Activated naive CD4-positive, alpha-beta T cell treated with anti-CD3 and anti-CD28 coated beads, Interleukin-2, amount 50 U/mL, for 24 hours (primary cell): ENCODE results near the gene VIL1.

ENCODE experiments used
- H3K27ac Mint-ChIP-seq: one replicate; pipeline ENCODE4 v1.8.0; 2021; ENCODE audit warnings: mild to moderate bottlenecking, mixed read lengths
- H3K27me3 Mint-ChIP-seq: one replicate; pipeline ENCODE4 v1.8.0; 2021; ENCODE audit warnings: mixed read lengths
- H3K36me3 Mint-ChIP-seq: one replicate; pipeline ENCODE4 v1.8.0; 2021; ENCODE audit warnings: mixed read lengths
- H3K4me1 Mint-ChIP-seq: one replicate; pipeline ENCODE4 v1.8.0; 2021; ENCODE audit warnings: mixed read lengths
- H3K4me3 Mint-ChIP-seq: one replicate; pipeline ENCODE4 v1.8.0; 2021; ENCODE audit warnings: mild to moderate bottlenecking, mixed read lengths
- H3K9me3 Mint-ChIP-seq: one replicate; pipeline ENCODE4 v1.8.0; 2021; ENCODE audit warnings: mixed read lengths

VIL1 gene

DNA sequence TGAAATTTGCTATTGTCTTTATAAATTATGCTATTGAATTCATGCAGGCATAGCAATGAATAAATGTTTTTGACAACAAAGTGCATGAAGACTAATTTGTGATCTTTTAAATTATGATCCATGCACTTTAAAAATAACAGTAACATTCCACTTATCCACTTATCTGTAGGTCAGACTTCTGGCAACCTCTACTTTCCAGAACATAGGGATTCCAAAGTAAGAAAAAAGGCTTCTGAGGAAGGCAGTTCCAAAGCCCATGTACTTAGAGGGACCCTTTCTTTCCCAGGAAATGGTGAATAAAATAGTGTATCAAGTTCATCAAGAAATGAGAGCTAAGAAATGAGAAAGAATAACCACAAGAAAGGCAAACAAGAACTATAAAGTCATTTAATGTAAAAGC lies 58.3 kb downstream of the VIL1 start:
- no peaks in the 10 kb centered on the region for H3K9me3 Mint-ChIP-seq
- H3K4me3 Mint-ChIP-seq, result no peak overlapping the region
- H3K4me1 Mint-ChIP-seq, result no peaks in the 10 kb centered on the region
- H3K27me3 Mint-ChIP-seq, result no peaks in the 10 kb centered on the region
- H3K36me3 Mint-ChIP-seq, result peaks cover 23% of the 10 kb centered on the region
- no peak overlapping the region for H3K27ac Mint-ChIP-seq

DNA sequence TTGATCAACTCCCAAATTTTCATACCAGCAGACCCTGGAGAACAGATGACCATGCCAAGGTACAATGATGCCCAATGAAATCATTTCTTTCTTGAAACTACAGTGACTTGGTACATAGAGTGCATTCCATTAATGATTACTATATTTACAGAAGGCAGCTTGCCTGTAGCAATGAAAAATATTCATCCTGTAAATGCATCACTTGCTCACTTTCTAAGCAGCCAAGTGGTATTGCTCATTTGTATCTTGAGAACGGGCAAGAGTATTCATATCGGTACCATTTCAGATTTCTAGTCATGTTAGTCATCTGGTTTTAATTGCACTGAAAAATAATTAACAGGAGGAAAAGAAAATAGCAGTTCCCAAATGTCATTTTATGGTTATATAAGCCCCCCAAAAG lies 59.6 kb downstream of the VIL1 start:
- H3K27me3 Mint-ChIP-seq, result no peaks in the 10 kb centered on the region
- H3K36me3 Mint-ChIP-seq, result peaks cover 22% of the 10 kb centered on the region
- no peaks in the 10 kb centered on the region for H3K9me3 Mint-ChIP-seq

DNA sequence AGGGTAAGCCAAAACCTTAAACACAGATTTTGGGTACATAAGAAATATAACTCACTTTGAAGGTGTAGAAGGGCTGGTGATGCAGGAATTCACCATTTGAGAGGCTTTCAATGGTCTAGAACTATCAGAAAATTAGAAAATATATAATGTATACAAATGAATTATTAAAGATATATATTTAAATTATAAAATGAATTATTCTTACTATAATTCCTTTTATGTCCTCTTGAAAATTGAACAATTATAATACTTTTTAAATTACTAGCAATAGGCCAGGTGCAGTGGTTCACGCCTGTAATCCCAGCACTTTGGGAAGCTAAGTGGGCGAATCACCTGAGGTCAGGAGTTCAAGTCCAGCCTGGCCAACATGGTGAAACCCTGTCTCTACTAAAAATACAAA lies 60.7 kb downstream of the VIL1 start:
- Mint-ChIP-seq H3K4me1 (peaks cover 15% of the 10 kb centered on the region), H3K9me3 (no peaks in the 10 kb centered on the region), H3K36me3 (peaks cover 17% of the 10 kb centered on the region), H3K4me3 (no peak overlapping the region), H3K27me3 (no peaks in the 10 kb centered on the region), H3K27ac (no peak overlapping the region)

More for the DNA sequence above, 59.6 kb downstream of the VIL1 start:
- no peak overlapping the region for H3K4me3 Mint-ChIP-seq
- H3K4me1 Mint-ChIP-seq, result peaks cover 10% of the 10 kb centered on the region
- H3K27ac Mint-ChIP-seq, result no peak overlapping the region

DNA sequence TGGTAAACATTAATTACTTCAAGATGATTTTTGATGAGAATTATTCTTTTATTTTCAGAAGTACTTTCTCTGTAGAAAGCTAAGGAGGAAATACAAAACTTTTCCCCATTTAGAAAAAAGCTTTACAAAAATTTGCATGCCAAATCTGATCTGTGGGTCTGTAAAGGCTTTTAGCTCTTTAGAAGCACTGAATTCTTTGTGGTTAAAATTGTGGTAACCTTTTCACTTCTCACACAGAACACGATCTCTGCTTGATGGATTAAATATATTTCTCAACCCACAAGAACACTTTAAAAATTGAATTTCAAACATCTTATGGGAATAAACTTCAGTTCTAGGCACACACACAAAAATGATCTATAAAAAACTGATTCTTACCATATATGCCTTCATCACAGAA lies 63.7 kb downstream of the VIL1 start:
- H3K9me3 Mint-ChIP-seq, result no peaks in the 10 kb centered on the region
- peaks cover 15% of the 10 kb centered on the region for H3K4me1 Mint-ChIP-seq
- no peak overlapping the region for H3K27ac Mint-ChIP-seq
- peaks cover 23% of the 10 kb centered on the region for H3K36me3 Mint-ChIP-seq
- no peak overlapping the region for H3K4me3 Mint-ChIP-seq
- no peaks in the 10 kb centered on the region for H3K27me3 Mint-ChIP-seq

DNA sequence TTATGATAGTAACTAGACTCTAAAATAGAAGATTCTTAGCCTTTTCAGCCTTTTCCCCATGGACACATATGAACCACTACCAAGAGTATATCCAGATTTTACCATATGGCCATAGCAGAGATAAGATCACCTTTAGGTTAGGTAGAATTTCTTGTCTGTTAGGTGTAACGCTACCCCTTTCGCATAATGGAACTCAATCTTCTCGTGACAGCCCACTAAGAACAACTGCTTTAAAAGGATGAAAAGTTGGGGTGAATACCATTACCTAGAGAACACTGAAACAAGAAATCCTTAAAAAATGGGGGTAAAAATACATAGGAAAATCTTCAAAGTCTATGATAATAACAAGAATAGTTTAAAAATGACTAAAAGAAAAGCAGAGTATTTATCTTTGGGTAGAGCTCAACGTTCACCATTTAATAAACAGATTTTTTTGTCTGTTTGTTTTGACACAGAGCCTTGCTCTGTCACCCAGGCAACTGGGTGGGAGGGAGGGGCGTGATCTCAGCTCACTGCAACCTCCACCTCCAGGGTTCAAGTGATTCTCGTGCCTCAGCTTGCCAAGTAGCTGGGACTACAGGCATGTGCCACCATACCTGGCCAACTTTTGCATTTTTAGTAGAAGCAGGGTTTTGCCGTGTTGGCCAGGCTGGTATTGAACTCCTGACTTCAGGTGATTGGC lies 67.2 kb downstream of the VIL1 start:
- H3K27me3 Mint-ChIP-seq, result no peaks in the 10 kb centered on the region
- H3K36me3 Mint-ChIP-seq, result peaks cover 19% of the 10 kb centered on the region
- H3K4me3 Mint-ChIP-seq, result no peak overlapping the region
- no peak overlapping the region for H3K27ac Mint-ChIP-seq
- no peaks in the 10 kb centered on the region for H3K9me3 Mint-ChIP-seq
- H3K4me1 Mint-ChIP-seq, result peaks cover 15% of the 10 kb centered on the region

DNA sequence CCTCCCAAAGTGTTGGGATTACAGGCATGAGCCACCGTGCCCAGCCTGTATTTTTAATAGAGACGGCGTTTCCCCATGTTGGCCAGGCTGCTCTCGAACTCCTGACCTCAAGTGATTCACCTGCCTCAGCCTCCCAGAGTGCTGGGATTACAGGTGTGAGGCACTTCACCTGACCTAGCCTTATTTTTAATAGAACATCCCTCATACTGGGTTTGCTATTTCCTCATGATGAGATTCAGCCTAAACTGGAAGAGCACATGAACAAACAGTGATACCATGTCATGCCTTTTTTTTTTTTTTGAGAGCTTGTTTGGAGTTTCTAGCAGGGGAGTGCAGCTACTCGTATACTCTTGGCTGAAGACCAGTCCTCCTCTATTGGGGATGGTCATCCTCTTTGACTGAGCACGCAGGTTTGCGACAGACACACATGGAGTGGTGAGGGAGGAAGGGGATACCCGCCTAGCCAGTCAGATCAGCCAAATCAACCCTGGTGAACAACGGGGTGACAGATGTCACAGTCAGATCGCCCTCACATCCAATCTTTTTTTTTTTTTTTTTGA lies 81.7 kb downstream of the VIL1 start:
- Mint-ChIP-seq H3K27ac (no peak overlapping the region), H3K36me3 (peaks cover 17% of the 10 kb centered on the region), H3K9me3 (no peaks in the 10 kb centered on the region), H3K27me3 (no peaks in the 10 kb centered on the region), H3K4me1 (peaks cover 4% of the 10 kb centered on the region), H3K4me3 (no peak overlapping the region)

DNA sequence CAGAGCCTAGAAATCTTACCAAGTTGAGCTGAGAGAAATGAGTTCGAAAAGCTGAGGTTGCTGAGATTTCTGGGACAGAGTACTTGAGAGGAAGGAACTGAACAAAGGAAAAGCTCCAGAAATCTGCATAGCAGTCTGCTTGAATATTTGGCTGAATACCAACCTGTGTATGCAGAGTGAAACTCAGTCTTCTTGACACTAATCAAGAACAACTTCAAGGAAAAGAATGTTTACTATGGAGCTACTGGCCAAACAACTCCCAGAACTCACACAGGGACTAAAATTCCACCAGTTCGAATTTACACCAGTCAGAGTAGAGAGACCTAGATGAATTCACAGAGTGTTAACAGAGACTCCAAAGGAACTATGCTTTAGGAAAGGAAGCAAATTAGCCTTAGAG lies 82.7 kb downstream of the VIL1 start:
- peak overlapping the region; percentile 10 for H3K27ac Mint-ChIP-seq
- H3K4me3 Mint-ChIP-seq, result no peak overlapping the region
- no peaks in the 10 kb centered on the region for H3K27me3 Mint-ChIP-seq
- no peaks in the 10 kb centered on the region for H3K9me3 Mint-ChIP-seq
- peaks cover 20% of the 10 kb centered on the region for H3K36me3 Mint-ChIP-seq
- peaks cover 4% of the 10 kb centered on the region for H3K4me1 Mint-ChIP-seq
